NB4 (cell line): ENCODE measurements around the gene PTGES3L.

Source experiments
- MAX ChIP-seq: IDR thresholded peaks from 2 replicates; pipeline ENCODE4 v1.6.1; 2011; ENCODE audit warnings: low read depth, low read length
- MYC ChIP-seq: IDR thresholded peaks from 2 replicates; pipeline ENCODE4 v1.6.1; 2011; ENCODE audit warnings: low read depth, low read length
- POLR2A ChIP-seq: IDR thresholded peaks from 2 replicates; pipeline ENCODE4 v1.6.1; 2011; ENCODE audit warnings: mild to moderate bottlenecking; ENCODE audit not compliant: insufficient read length; ENCODE audit errors: extremely low read depth
- TF ChIP-seq, protein P1 (sequence below): IDR thresholded peaks from one replicate; pipeline ENCODE4 v1.5.1; 2012; ENCODE audit warnings: low read depth, low read length

GRCh38 chr17:43014649-43015542 lies 35.0 kb upstream of the PTGES3L start:
- no peak for TF ChIP-seq POLR2A
- no peak for TF ChIP-seq MYC
- TF ChIP-seq, protein P1, sequence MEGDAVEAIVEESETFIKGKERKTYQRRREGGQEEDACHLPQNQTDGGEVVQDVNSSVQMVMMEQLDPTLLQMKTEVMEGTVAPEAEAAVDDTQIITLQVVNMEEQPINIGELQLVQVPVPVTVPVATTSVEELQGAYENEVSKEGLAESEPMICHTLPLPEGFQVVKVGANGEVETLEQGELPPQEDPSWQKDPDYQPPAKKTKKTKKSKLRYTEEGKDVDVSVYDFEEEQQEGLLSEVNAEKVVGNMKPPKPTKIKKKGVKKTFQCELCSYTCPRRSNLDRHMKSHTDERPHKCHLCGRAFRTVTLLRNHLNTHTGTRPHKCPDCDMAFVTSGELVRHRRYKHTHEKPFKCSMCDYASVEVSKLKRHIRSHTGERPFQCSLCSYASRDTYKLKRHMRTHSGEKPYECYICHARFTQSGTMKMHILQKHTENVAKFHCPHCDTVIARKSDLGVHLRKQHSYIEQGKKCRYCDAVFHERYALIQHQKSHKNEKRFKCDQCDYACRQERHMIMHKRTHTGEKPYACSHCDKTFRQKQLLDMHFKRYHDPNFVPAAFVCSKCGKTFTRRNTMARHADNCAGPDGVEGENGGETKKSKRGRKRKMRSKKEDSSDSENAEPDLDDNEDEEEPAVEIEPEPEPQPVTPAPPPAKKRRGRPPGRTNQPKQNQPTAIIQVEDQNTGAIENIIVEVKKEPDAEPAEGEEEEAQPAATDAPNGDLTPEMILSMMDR: no peak
- TF ChIP-seq MAX: no peak
